ENCODE measurements around the gene VPS45.

The VPS45 gene

GRCh38 chr1:150194381-150195031 is 126.9 kb downstream of the VPS45 start:
- no peak for DNase-seq (ENCODE audit: low read depth)
